ENCODE measurements around the gene SCGB3A1.

DNA sequence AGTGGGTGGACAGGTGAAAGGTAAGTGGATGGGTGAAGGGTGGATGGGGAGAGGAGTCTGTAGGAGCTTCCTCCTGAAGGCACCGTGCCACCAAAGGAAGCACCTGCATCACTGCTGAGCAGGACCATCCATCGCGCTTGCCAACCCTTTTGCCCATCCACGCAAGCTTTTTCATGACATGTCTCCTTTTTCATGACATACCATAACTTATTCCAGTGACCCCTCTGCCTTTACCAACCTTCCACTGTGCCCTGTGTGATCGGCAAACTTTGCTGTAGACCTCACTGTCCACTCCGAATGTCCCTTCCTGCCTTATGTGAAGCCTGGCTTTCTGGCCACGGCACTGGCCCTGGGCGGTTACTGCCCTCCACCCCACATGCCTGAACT lies 44.7 kb upstream of the SCGB3A1 start:
- TF ChIP-seq, protein P1, sequence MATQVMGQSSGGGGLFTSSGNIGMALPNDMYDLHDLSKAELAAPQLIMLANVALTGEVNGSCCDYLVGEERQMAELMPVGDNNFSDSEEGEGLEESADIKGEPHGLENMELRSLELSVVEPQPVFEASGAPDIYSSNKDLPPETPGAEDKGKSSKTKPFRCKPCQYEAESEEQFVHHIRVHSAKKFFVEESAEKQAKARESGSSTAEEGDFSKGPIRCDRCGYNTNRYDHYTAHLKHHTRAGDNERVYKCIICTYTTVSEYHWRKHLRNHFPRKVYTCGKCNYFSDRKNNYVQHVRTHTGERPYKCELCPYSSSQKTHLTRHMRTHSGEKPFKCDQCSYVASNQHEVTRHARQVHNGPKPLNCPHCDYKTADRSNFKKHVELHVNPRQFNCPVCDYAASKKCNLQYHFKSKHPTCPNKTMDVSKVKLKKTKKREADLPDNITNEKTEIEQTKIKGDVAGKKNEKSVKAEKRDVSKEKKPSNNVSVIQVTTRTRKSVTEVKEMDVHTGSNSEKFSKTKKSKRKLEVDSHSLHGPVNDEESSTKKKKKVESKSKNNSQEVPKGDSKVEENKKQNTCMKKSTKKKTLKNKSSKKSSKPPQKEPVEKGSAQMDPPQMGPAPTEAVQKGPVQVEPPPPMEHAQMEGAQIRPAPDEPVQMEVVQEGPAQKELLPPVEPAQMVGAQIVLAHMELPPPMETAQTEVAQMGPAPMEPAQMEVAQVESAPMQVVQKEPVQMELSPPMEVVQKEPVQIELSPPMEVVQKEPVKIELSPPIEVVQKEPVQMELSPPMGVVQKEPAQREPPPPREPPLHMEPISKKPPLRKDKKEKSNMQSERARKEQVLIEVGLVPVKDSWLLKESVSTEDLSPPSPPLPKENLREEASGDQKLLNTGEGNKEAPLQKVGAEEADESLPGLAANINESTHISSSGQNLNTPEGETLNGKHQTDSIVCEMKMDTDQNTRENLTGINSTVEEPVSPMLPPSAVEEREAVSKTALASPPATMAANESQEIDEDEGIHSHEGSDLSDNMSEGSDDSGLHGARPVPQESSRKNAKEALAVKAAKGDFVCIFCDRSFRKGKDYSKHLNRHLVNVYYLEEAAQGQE (IDR thresholded peaks at IDR 0.05; ENCODE audit: insufficient read depth in 1 of 2, low read depth in 2 of 2, low read length in 2 of 2), result no peak
- TF ChIP-seq TAF1 (IDR thresholded peaks at IDR 0.05; ENCODE audit: borderline replicate concordance, insufficient read depth, low read length), result no peak

Data from PFSK-1 (cell line).